Activated CD4-positive, alpha-beta T cell treated with anti-CD3 and anti-CD28 coated beads, Interleukin-2, amount 50 U/mL, for 48 hours (primary cell): ENCODE results near the gene BRS3.
"Not testable (repeated sequence)": the region's sequence is repeated elsewhere in the genome, so short reads cannot be mapped to it uniquely, and the experiment has no call there.

ENCODE experiments used
- DNase-seq, 2 experiments: peaks; one replicate each; pipeline ENCODE4 v3.0.0-alpha.2; 2020

The BRS3 gene

DNA sequence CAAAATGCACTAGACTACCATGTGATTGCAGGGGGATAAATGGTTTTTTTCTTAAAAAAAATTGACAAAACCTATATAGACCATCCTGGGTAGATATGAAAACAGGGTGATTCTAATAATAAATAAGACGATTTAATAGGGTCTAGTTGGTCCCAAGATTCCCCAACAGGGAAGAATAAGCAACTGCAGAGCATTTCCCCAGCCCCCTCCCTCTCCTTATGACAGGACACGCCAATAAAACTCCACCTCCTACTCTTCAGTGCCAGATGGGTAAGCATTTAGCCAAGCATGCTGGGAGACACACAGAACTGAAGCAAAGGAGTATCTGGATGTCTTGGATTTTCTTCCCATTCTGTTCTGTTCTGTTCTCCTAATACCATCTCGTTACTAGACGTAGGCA, at the start of gene BRS3:
Gene BRS3, plus strand, starts transcription at position 301 of the 400 bp plus-strand sequence. CDS start 168 bp downstream, outside the sequence.
- no peak for DNase-seq

DNA sequence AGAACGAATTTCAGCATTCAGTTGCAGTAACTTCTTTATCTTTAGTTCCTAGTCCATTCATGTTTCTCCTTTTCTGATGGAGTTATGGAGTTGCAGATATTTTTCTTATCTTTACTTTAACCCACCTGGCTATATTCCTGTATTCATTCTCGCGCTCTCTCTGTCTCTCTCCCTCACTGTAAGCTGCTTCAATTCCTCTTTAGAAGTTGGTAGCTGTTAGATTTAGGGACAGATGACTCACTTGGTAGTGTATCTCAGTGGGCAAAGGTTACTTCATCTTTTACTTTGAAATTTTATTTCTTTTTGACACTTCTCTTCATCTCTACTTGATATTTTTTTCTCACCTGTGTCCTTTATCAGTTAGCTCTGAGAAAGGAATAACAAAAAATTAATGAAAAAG, 49.6 kb upstream of the BRS3 start:
- DNase-seq = no peak

DNA sequence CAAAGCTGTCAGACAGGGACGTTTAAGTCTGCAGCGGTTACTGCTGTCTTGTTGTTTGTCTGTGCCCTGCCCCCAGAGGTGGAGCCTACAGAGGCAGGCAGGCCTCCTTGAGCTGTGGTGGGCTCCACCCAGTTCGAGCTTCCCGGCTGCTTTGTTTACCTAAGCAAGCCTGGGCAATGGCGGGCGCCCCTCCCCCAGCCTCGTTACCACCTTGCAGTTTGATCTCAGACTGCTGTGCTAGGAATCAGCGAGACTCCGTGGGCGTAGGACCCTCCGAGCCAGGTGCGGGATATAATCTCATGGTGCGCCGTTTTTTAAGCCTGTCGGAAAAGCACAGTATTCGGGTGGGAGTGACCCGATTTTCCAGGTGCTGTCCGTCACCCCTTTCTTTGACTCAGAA, 42.1 kb upstream of the BRS3 start:
- not testable (repeated sequence) for DNase-seq

DNA sequence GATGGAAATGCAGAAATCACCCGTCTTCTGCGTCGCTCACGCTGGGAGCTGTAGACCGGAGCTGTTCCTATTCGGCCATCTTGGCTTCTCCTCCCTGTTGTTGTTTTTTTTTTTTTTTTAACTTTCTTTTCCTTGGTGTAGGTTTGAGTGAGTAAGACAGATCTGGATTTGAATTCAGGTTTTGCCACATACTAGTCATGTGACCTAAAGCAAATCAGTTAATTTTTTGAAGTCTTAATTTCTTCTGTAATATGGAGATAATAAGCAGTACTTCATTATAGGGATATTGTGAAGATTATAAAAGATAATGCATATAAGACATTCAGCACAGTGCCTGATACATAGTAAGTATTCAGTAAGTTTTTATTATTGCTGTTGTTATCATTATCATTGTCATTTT, 41.5 kb upstream of the BRS3 start:
- no peak for DNase-seq

DNA sequence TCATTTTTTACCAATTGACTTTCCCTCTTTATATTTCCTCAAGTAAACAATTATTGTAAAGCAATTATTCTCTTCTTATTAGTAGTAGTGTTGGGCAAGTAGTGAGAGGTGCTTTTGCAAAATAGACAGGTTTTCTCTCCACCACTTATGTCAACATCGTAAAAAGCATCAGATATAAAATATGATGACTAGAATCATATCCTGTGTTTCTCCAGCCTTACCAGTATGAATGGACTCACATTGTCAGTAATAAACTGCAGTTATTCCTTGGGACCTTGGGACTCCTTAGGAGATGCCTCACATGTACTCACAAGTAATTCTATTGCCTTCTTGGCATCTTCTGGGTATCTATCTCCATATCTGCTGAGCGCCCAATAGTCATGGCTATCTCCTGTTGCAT, 40.4 kb upstream of the BRS3 start:
- DNase-seq = no peak

DNA sequence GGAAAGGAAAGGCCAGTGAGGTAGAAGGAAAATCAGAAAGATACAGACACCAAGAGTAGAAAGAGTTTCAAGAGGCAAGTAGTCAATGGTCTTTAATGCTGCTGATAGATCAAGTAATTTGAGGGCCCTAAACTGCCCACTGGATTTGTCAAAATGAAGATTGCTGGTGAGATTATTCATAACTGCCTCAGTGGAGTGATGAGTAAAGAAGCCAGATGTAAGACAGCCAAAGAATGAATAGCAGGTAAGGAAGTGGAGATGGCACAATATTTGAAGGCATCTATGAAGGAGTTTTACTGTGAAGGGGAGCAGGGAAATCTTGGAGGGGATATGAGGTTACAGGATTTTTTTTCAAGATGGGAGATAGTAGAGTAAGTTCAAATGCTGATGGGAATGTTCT, 39.8 kb upstream of the BRS3 start:
- DNase-seq = no peak

DNA sequence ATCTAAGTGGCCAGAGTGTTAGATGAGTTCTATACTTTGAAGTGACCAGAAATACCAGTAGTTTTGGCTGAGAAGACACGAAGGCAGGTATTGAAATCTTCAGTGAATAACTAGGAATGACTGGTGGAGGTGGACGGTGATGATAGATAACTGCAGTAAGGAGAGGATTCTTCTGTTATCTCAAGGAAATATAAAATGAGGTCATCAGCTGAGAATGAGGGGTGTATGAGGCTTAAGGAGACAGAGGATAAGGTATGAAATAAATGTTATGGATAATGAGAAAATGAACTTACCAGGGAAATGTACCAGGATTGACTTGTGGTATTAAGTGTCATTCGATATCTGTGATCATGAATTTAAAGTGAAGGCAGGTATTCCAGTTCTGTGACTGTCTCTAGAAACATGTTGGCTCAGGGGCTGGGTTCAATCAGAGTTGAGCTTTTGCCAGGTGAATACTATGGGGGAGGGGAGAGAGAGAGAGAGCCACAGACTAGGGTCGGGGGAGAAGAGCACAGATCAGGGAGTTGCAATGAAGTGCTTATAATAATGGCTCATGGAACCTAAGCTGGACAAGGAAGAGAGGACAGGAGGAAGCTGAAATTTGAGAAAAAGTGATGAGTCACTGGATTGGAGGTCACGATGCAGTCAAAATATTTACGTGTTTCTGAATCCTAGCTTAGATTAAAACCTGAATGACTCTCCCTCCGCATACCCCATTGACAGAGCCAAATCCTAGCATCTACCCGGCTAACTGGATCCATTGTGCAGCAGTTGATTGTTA, 37.5 kb upstream of the BRS3 start:
- DNase-seq = no peak

DNA sequence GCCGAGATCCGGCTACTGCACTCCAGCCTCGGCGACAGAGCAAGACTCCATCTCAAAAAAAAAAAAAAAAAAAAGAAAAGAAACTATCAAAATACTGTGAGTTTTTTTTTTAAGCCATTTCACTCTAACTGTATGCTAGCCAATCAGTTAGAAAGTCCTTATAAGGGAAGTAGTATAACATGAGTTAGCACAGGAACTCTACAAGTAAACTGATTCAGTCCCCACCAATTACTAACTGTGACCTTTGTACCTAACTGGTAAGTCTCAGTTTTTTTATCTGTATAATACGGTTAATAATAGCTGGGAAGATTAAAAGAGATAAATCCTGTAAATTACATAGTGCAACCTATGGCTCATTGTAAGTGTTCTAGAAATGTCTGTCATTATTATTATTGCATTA, 35.1 kb upstream of the BRS3 start:
- no peak for DNase-seq

DNA sequence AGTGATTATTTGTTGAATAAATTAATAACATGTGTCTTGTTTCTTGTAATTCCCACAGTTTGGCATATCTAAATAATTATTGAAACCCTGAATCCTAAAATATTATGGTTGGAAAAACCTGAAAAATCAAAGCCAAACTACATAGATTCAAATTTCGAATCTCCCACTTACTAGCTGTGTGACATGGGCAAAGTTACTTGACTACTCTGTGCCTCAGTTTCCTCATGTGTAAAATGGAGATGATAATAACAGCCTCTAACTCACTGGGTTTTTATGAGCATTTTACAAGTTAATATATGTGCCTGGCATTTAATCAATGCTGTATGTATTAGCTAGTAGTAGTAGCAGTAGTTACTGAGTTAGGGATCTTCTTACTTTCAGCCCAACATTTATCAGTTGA, 34.6 kb upstream of the BRS3 start:
- no peak for DNase-seq

DNA sequence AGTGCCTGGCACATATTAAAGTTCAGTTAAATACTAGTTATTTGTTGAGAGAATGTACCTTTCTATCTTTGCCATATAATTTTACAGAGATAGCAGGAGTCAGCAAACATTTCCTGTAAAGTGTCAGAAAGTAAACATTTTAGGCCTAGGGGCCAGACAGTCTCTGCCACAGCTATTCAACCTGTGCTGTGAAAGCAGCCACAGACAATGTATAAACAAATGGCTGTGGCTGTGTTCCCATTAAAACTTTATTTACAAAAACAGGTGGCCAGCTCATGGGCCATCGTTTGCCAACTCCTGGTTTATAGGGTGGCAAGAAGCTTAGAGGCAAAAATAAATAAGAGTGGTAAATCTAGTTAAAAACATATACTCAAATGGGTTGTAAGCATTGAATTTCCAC, 34.0 kb upstream of the BRS3 start:
- no peak for DNase-seq

DNA sequence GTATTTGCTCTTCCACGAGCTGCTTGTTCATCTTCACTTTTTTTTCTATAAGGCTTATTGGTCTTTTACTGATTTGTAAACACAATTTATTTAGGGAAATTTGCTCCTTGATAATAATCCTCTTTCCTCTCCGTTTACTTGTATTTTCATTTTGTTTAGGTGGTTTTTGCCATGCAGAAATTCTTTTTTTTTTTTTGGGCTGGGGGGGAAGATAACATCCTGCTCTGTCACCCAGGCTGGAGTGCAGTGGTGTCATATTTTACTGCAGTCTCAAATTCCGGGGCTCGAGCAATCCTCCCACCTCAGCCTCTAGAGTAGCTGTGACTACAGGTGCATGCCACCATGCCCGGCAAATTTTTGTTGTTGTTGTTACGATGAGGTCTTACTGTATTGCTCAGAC, 31.6 kb upstream of the BRS3 start:
- DNase-seq = no peak

DNA sequence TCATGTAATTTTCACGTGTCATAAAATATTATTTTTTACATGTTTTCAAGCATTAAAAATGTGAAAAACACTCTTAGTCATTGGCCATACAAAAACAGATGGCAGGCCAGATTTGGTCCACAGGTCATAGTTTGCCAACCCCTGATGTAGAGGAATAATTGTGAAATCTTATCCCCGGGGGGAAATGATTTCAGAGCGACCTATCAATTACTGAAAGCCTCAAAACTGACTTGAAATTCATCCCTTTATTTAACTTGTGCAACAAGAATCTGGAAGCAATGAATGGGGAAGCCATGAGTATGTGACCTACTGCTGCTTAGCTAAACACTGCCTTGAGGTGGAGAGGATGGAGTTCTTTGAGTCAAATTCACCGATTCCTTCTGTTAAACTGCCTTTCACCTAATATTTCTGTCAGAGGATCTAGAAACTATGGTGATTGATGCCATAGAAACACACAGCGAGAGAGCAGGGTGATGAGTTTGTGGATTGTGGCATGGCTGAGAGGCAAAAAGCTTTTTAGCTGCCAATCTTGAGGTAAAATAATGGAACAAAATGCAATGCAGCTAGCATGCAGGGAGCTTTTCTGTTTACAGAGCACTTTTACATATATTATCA, 30.3 kb upstream of the BRS3 start:
- no peak for DNase-seq

DNA sequence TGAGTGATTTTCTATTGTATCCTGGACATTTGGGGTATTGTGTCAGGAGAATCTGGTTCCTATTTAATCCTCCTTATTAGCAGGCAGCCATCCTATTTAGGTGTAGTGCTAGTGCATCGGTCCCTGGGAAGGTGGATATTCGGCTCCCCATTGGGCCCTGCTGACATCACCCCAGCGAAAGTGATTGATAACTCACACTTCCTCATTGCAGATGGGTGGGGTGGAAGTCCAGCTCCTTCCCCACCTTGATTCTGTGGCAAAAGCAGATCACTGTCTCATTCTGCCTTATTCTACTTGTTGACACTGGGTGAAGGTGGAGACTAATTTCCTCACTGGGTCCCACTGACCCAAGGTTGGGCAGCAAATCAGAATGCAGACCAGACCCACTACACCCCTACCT, 23.2 kb upstream of the BRS3 start:
- DNase-seq = no peak

DNA sequence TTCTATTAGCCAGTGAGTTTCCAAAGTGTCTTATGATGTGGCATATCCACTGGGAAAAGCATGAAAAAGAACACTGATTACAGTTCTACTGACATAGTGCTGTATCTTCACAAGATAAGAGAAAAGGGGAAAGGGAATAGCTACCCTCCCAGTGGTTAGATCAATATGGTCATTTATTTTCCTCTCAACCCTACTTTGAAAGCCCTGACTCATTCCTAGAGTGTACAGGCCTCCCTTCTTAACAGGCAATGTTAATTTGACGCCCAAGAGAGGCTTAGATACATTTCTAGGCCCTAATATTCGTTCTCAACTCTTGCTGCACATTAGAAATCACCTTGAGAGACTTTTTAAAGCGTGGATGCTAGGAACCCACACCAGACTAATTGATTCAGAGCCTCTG, 20.4 kb upstream of the BRS3 start:
- no peak for DNase-seq

DNA sequence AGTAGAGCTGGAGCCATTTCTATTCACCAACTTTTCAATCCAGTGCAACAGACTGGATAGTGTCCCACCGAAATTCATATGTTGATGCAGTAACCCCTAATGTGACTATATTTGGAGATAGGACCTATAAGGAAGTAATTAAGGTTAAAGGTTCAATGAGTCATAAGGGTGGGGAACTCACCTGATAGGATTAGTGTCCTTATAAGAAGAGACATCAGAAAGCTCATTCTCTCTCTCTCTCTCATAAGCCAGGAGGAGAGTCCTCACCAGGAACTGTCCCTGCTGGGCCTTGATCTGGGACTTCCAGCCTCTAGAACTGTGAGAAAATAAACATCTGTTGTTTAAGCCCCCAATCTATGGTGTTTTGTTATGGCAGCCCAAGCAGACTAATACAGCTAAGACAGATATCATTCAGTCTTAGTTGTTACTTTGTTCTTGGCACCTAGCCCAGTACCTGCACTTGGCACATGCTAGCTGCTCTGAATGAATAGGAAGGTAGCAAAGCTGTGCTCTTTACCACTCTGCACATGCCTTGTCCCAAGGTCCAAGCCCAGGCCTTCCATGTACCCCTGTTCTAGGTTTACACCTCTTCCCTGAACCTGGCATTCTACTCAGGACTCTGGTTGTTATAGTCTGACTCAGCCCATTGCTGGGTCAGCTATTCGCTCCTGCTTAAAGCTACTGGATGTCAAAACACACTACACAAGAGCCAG, 19.2 kb upstream of the BRS3 start:
- DNase-seq = no peak

DNA sequence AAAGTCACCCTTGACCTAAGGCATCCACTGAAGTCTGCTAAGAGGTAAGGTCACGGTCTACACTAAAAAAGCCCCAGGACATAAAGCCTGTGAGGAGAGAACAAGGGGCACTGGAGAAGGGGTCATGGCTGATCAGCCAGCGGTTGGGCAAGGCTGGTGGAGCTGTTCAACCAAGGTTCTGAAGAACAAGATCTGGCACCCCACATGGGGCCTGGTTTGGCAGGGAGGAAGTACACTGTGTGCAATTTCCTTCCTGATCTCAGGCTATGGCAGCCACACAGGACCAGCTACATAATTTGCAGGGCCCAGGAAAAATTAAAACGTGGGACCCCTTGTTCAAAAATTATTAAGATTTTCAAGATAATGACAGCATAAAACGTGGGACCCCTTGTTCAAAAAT, 14.1 kb upstream of the BRS3 start:
- DNase-seq = no peak

DNA sequence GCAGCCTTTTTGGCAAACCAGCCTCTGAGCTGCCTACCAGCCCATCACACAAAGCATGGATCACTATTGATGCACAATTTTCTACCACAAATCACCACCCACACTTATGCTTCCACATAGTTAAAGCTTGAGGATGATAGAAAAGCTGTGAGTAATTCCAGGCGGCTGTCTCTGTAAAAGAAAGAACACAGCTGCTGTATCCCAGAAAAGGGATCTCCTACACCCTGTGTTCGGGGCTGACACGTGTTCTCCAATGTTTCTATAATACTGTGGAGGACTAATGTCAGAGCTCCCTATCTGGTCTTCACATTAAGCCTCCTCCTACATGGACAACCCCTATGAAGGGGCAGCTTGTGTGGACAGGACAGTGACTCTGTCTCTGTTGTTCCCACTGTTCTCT, 12.5 kb upstream of the BRS3 start:
- DNase-seq = no peak

DNA sequence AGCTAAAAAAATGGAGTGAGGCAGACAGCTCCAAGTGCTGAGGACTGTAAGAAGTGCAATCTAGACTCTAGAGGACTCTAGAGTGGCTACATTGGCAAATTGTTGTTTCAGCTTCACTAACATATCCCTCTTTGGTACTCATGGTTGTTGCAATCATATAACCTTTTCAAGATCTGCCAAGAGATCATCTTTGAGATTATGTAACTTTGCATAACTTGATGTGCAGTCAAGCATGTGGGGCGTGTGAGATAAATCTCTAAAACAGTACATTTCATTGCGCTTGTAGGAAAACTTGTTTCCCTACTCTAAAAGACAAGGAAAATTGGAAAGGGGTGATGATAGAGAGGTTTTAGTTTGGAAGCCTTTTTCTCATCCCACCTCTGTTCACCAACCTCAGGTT, 11.2 kb upstream of the BRS3 start:
- DNase-seq = no peak

DNA sequence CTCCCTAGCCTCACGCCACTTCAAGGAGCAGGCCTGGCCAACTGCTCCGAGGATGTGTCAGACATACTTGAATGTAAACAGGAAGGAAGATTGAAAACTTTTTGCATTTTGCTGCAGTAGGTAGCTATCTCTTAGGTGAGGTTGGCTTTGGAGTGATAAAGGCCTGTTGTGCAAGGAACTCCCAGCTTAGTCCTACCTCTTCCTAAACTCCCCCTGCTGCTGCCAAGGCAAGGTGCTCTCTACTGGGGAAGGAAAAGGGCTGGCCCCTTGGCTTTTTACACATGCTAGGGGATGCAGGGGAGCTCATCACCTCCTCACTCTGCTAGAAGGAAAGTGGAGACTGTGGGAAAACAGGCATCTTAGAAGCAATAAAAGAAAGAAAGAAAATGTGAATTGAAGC, 10.7 kb upstream of the BRS3 start:
- no peak for DNase-seq

DNA sequence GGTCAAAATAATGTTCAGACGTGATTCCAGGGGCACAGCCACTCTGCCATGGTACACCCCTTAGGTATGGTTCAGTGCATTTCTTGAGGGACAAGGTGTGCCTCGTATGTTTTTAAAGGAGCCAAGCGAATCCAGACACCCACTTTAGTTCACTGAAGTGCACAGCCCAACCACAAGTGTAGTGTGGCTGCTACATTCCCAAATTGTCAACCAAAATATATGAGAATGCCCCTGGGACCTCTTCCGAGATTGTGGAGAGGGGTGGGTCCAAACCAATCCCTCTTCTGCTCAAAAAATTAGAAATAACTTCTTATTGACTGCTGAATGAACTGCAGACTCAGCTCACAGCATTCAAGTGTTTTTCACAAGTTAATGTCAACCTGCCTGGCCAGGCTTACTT, 7.4 kb upstream of the BRS3 start:
- DNase-seq = no peak

DNA sequence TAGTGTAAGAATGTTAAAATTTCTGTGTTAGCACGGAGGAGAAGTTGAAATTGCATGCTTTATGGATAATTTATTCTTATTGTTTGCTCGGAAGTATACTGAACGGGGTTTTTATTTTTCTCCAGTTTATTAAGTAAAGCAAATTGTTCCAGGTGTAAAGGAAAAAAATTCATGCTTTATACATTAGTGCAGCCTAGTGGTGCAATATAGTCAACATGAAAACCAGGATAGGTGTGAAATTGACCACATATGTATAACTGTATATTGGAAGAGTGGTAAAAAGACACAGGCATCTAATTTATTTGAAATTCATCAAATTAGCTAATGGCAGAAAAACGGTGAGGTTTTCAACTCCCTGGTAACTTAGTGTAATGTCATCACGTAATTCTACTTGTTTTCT, 959 bp downstream of the BRS3 start:
- no peak for DNase-seq

DNA sequence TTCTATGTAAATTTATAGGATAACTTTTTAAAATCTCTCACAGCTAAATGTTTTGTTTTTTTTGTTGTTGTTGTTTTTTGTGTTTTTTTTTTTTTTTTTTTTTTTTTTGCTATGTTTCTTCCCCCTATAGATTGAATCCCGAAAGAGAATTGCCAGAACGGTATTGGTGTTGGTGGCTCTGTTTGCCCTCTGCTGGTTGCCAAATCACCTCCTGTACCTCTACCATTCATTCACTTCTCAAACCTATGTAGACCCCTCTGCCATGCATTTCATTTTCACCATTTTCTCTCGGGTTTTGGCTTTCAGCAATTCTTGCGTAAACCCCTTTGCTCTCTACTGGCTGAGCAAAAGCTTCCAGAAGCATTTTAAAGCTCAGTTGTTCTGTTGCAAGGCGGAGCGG, 4.1 kb downstream of the BRS3 start:
- DNase-seq = no peak

DNA sequence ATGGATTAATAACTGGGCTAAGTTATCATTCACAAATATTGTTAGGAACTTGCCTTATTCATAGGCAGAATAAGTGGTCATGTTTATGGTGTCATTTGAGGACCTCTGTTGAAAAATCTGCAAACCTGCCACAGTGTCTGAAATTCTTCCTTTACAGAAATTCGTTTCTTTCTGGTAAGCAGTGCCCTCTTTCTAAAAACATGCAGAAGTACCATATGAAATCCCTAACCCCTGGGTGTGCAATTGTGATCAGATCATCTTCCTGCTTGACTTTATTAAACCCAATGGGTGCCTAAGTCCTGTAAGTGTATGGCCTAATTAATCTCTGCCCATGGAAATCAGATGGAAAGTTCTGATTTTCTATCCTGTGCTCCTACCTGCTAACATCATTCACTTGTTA, 5.3 kb downstream of the BRS3 start:
- no peak for DNase-seq

DNA sequence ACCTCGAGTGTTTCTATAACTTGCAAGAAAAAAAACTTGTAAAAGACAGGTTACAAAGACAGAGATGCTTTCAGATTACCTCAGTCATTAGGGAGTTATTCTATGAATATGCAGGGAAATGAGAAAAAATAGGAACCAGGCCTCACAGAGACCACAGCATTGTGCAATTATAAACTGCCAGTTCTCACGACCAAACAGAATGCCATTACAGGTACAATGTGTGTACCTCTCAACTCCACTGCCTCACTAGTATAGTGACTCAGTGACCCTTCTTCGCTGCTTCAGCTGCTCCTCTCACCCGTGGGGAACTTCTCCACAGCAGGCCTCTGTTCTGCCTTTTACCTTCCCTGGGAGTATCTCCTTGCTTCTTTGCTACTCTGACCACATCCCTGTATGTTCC, 7.3 kb downstream of the BRS3 start:
- DNase-seq = no peak
